Naive thymus-derived CD4-positive, alpha-beta T cell (primary cell): ENCODE measurements around the gene HACD4. TPM values are rescaled to one million over a fixed set of nuclear protein-coding genes. Genes with fewer than 3 reads are reported as not detected.

Experiments used
- ATAC-seq: fragments of 150-1000 bp; cut with Tn5 transposase; 2 replicates; pipeline ENCODE4 v1.10.0; 2021; ENCODE audit warnings: mild to moderate bottlenecking, moderate library complexity
- CTCF ChIA-PET: fragments of 350-600 bp; sonication (Branson Sonifier 250); formaldehyde crosslinking; loops from one replicate; lab custom pipeline; 2021; ENCODE audit warnings: antibody characterized with exemption; lab: Charles Lee
- POLR2A ChIA-PET: fragments of 350-600 bp; sonication (Branson Sonifier 250); formaldehyde crosslinking; loops from one replicate; lab custom pipeline; 2021; ENCODE audit warnings: antibody characterized with exemption, inconsistent platforms; lab: Charles Lee
- DNase-seq, 9 donors: peaks; one replicate each; pipeline versions ENCODE4 v3.0.0 to v3.0.0-alpha.2; 2020 to 2022; ENCODE audit warnings: mixed read lengths in 1 of 9
- H3K27ac ChIP-seq: one replicate; pipeline ENCODE4 v1.7.0; 2013; ENCODE audit warnings: mild to moderate bottlenecking, low read depth, low read length, moderate library complexity
- H3K27me3 ChIP-seq, 2 donors: one replicate each; pipeline ENCODE4 v1.7.0; 2013; ENCODE audit warnings: low read length in 2 of 2, mild to moderate bottlenecking in 2 of 2, moderate library complexity in 2 of 2; ENCODE audit not compliant: control insufficient read depth in 2 of 2, insufficient read depth in 2 of 2
- H3K36me3 ChIP-seq, 3 experiments: 1 replicate in 2 of 3; 2 replicates in 1 of 3; pipeline ENCODE4 v1.7.0; 2013; ENCODE audit warnings: low read length in 3 of 3, mild to moderate bottlenecking in 3 of 3, moderate library complexity in 1 of 3; ENCODE audit not compliant: insufficient read depth in 3 of 3, control insufficient read depth in 2 of 3
- H3K4me1 ChIP-seq, 2 donors: one replicate each; pipeline ENCODE4 v1.7.0; 2013; ENCODE audit warnings: low read length in 2 of 2, mild to moderate bottlenecking in 2 of 2, moderate library complexity in 1 of 2; ENCODE audit not compliant: control insufficient read depth in 2 of 2, insufficient read depth in 2 of 2
- H3K4me3 ChIP-seq: 2 replicates; pipeline ENCODE4 v1.7.0; 2013; ENCODE audit warnings: mild to moderate bottlenecking, low read length
- H3K9me3 ChIP-seq, 3 experiments: 1 replicate in 2 of 3; 2 replicates in 1 of 3; pipeline ENCODE4 v1.7.0; 2013; ENCODE audit warnings: low read length in 3 of 3; ENCODE audit not compliant: control insufficient read depth in 2 of 3
- H3K27ac Mint-ChIP-seq, 9 donors: one replicate each; pipeline ENCODE4 v1.8.0; 2020 to 2022; ENCODE audit warnings: mixed read lengths in 9 of 9, mild to moderate bottlenecking in 8 of 9, moderate library complexity in 5 of 9, inconsistent platforms in 2 of 9
- H3K27me3 Mint-ChIP-seq, 5 donors: one replicate each; pipeline ENCODE4 v1.8.0; 2021 to 2022; ENCODE audit warnings: mixed read lengths in 5 of 5, mild to moderate bottlenecking in 1 of 5
- H3K36me3 Mint-ChIP-seq, 5 donors: one replicate each; pipeline ENCODE4 v1.8.0; 2020 to 2022; ENCODE audit warnings: mixed read lengths in 5 of 5, mild to moderate bottlenecking in 3 of 5, inconsistent platforms in 1 of 5
- H3K4me1 Mint-ChIP-seq, 7 donors: one replicate each; pipeline ENCODE4 v1.8.0; 2020 to 2022; ENCODE audit warnings: mixed read lengths in 7 of 7, mild to moderate bottlenecking in 3 of 7, inconsistent platforms in 1 of 7
- H3K4me3 Mint-ChIP-seq, 10 donors: one replicate each; pipeline ENCODE4 v1.8.0; 2020 to 2022; ENCODE audit warnings: mild to moderate bottlenecking in 10 of 10, mixed read lengths in 10 of 10, moderate library complexity in 6 of 10, inconsistent platforms in 2 of 10
- H3K9me3 Mint-ChIP-seq, 11 donors: one replicate each; pipeline ENCODE4 v1.8.0; 2020 to 2022; ENCODE audit warnings: mixed read lengths in 11 of 11, mild to moderate bottlenecking in 4 of 11, inconsistent platforms in 1 of 11, moderate library complexity in 1 of 11
- intact Hi-C, 2 donors: fragments of 100-400 bp; cut with micrococcal nuclease; formaldehyde crosslinking; loops; one replicate each; pipeline ENCODE4 v1.15.1; 2023
- polyA plus RNA-seq, 2 donors: library from polyadenylated mRNA; unstranded; fragments of 300-500 nt; fragmentation: Illumina TruSeq; gene quantifications; one replicate each; pipeline ENCODE4 v1.2.3, GENCODE V29; 2021
- total RNA-seq, 6 experiments: library from RNA in 5 of 6; stranded (reverse) in 5 of 6; gene quantifications; 1 replicate in 5 of 6; 2 replicates in 1 of 6; pipeline ENCODE4 v1.2.3 and lab custom pipeline; 2021 to 2026

Gene HACD4
- total and polyA plus RNA-seq, 7 experiments from 2014 or later = 7.6 to 15.2 (median 13.4) TPM

- H3K27ac Mint-ChIP-seq = no peak overlapping the region
- H3K27me3 ChIP-seq = no peaks in the 10 kb centered on the region
- no peaks in the 10 kb centered on the region for H3K9me3 Mint-ChIP-seq
- intact Hi-C loops = no loop called here
- H3K27me3 Mint-ChIP-seq = peaks cover 0 to 25% (median 0%) of the 10 kb centered on the region in 5 donors
- H3K4me3 ChIP-seq = no peak overlapping the region
- H3K4me1 ChIP-seq = no peaks in the 10 kb centered on the region
- H3K4me3 Mint-ChIP-seq = no peak overlapping the region
- H3K36me3 ChIP-seq = no peaks in the 10 kb centered on the region
- no peaks in the 10 kb centered on the region for H3K9me3 ChIP-seq
- ChIA-PET CTCF (interaction anchor here (1.2 kb wide), 1 partner anchor 25 kb away, joined by 3 read pairs; no protein-coding TSS in a partner anchor), POLR2A (interaction anchor here (0.5 kb wide), 1 partner anchor 1686 kb away, joined by 3 read pairs; no protein-coding TSS in a partner anchor)
- H3K36me3 Mint-ChIP-seq = peaks cover 0 to 4% (median 0%) of the 10 kb centered on the region in 5 donors
- H3K27ac ChIP-seq = no peak overlapping the region
- peaks cover 0 to 6% (median 0%) of the 10 kb centered on the region in 7 donors for H3K4me1 Mint-ChIP-seq
- ATAC-seq = no peak
- no peak for DNase-seq
These were observed 39.5 kb upstream of the HACD4 start for GRCh38 chr9:21070906-21071305.

DNA sequence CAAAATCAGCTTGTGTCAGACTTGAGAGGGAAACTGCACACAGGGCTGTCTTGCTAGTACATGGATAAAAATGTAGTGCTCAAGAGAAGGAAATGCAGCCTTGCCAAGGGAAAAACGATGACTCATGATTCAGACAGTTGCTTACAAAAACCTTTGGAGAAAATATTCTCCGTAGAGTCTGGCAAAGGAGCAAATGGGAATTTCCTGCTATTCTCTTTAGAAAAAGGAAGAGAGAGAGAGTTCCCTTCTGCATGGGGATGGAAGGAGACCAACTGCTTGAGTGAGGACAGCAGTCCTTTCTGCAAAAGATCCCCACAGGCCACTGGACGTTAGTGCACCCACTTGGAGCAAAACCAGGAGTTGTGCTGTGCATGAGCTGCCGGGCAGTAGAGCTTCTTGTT is 38.7 kb upstream of the HACD4 start:
- Mint-ChIP-seq H3K4me3 (no peak overlapping the region), H3K27ac (no peak overlapping the region), H3K9me3 (no peaks in the 10 kb centered on the region), H3K4me1 (peaks cover 0 to 6% (median 0%) of the 10 kb centered on the region in 7 donors), H3K27me3 (peaks cover 0 to 22% (median 0%) of the 10 kb centered on the region in 5 donors), H3K36me3 (peaks cover 0 to 4% (median 0%) of the 10 kb centered on the region in 5 donors)
- Histone ChIP-seq H3K36me3 (no peaks in the 10 kb centered on the region), H3K4me1 (no peaks in the 10 kb centered on the region), H3K27ac (no peak overlapping the region), H3K4me3 (no peak overlapping the region), H3K27me3 (no peaks in the 10 kb centered on the region), H3K9me3 (no peaks in the 10 kb centered on the region)
- CTCF ChIA-PET = interaction anchor here (1.2 kb wide), 1 partner anchor 26 kb away, joined by 3 read pairs; no protein-coding TSS in a partner anchor
- no peak for DNase-seq
- no peak for ATAC-seq
- POLR2A ChIA-PET = interaction anchor here (0.5 kb wide), 1 partner anchor 1685 kb away, joined by 3 read pairs; no protein-coding TSS in a partner anchor
- intact Hi-C loops = no loop called here

- Histone ChIP-seq H3K4me3 (no peak overlapping the region), H3K4me1 (peaks cover 8 to 12% of the 10 kb centered on the region in 2 donors), H3K27me3 (no peaks in the 10 kb centered on the region), H3K27ac (no peak overlapping the region), H3K36me3 (no peaks in the 10 kb centered on the region), H3K9me3 (no peaks in the 10 kb centered on the region)
- peaks cover 0 to 7% (median 3%) of the 10 kb centered on the region in 5 donors for H3K36me3 Mint-ChIP-seq
- H3K4me1 Mint-ChIP-seq = peaks cover 14 to 26% (median 24%) of the 10 kb centered on the region in 7 donors
- H3K9me3 Mint-ChIP-seq = peaks cover 0 to 7% (median 0%) of the 10 kb centered on the region in 11 donors
- H3K27ac Mint-ChIP-seq = peak overlapping the region in 8 of 9 donors; percentile 1 to 83 (median 54)
- POLR2A ChIA-PET = interaction anchor here (0.8 kb wide), 1 partner anchor 14 kb away, joined by 3 read pairs; no protein-coding TSS in a partner anchor
- DNase-seq (peak in 5 of 9 donors; percentile 19 to 29 (median 25)), ATAC-seq (no peak)
- intact Hi-C loops = loop anchor here in 1 of 2 donors (2.0 kb wide), 1 partner anchor 30 kb away; the partner anchor contains the start of gene HACD4
- CTCF ChIA-PET = interaction anchor here (0.6 to 0.9 kb wide), 4 partner anchors 86 to 967 kb away, joined by 3 to 5 read pairs (median 4); no protein-coding TSS in a partner anchor
- H3K4me3 Mint-ChIP-seq = peak overlapping the region in 8 of 10 donors; percentile 3 to 74 (median 24)
- H3K27me3 Mint-ChIP-seq = peaks cover 0 to 3% (median 0%) of the 10 kb centered on the region in 5 donors
These were observed 29.6 kb upstream of the HACD4 start for GRCh38 chr9:21060919-21061561.

- DNase-seq = no peak
- CTCF ChIA-PET = no interaction called here
- Histone ChIP-seq H3K27ac (no peak overlapping the region), H3K4me1 (peaks cover 8 to 12% of the 10 kb centered on the region in 2 donors), H3K4me3 (no peak overlapping the region), H3K36me3 (no peaks in the 10 kb centered on the region), H3K27me3 (no peaks in the 10 kb centered on the region), H3K9me3 (no peaks in the 10 kb centered on the region)
- Mint-ChIP-seq H3K4me3 (no peak overlapping the region), H3K36me3 (peaks cover 0 to 9% (median 6%) of the 10 kb centered on the region in 5 donors), H3K27ac (no peak overlapping the region), H3K27me3 (no peaks in the 10 kb centered on the region), H3K4me1 (peaks cover 16 to 27% (median 23%) of the 10 kb centered on the region in 7 donors), H3K9me3 (peaks cover 0 to 6% (median 0%) of the 10 kb centered on the region in 11 donors)
- intact Hi-C loops = no loop called here
- ATAC-seq = no peak
- POLR2A ChIA-PET = interaction anchor here (1.0 kb wide), 1 partner anchor 10 kb away, joined by 3 read pairs; no protein-coding TSS in a partner anchor
These were observed 25.5 kb upstream of the HACD4 start for GRCh38 chr9:21056931-21057330.

DNA sequence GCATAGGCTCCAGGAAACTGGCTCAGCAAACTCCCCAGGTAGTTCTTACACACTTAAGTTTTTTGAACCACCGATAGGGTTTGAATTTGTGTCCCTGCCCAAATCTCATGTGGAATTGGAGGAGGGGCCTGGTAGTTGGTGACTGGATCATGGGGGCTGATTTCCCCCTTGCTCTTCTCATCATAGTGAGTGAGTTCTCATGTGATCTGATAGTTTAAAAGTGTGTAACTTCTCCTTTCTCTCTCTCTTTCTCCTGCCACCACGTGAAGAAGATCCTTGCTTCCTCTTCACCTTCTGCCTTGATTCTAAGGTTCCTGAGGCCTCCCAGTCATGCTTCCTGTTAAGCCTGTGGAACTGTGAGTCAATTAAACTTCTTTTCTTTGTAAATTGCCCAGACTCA is 22.4 kb upstream of the HACD4 start:
- H3K4me1 Mint-ChIP-seq = peaks cover 0 to 6% (median 0%) of the 10 kb centered on the region in 7 donors
- H3K9me3 ChIP-seq = no peaks in the 10 kb centered on the region
- POLR2A ChIA-PET = no interaction called here
- CTCF ChIA-PET = no interaction called here
- H3K27me3 Mint-ChIP-seq = peaks cover 0 to 7% (median 0%) of the 10 kb centered on the region in 5 donors
- peak overlapping the region in 1 of 9 donors; percentile 16 for H3K27ac Mint-ChIP-seq
- DNase-seq = no peak
- no peak overlapping the region for H3K4me3 ChIP-seq
- H3K9me3 Mint-ChIP-seq = peaks cover 0 to 6% (median 0%) of the 10 kb centered on the region in 11 donors
- peaks cover 3 to 6% (median 5%) of the 10 kb centered on the region in 5 donors for H3K36me3 Mint-ChIP-seq
- ATAC-seq = no peak
- H3K27ac ChIP-seq = no peak overlapping the region
- H3K27me3 ChIP-seq = no peaks in the 10 kb centered on the region
- intact Hi-C loops = no loop called here
- H3K4me3 Mint-ChIP-seq = no peak overlapping the region
- no peaks in the 10 kb centered on the region for H3K36me3 ChIP-seq
- no peaks in the 10 kb centered on the region for H3K4me1 ChIP-seq

DNA sequence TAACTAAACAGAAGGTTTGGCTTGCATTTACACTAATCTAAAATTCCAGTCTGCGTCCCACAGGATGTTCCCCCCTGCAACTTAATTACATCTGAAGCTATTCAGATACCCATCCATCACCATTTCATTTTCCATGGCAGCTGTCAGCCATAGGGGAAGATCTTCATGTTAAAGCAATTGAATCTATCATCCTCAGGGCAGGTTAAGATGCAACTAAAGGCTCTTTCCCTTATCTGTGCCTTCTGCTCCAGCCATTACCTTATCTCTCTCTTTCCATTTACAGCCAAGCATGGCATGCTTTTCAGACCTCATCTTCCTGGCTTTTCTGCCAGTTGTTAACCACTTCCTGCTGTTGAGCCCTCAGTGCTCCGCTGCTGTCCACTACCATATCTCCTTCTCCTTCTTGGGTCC is 15.8 kb upstream of the HACD4 start:
- CTCF ChIA-PET = interaction anchor here (0.6 kb wide), 1 partner anchor 938 kb away, joined by 3 read pairs; no protein-coding TSS in a partner anchor

More for the DNA sequence above, 15.8 kb upstream of the HACD4 start:
- DNase-seq (no peak), ATAC-seq (no peak)
- H3K27me3 Mint-ChIP-seq = peaks cover 0 to 11% (median 0%) of the 10 kb centered on the region in 5 donors
- intact Hi-C loops = no loop called here
- peaks cover 0 to 2% (median 0%) of the 10 kb centered on the region in 11 donors for H3K9me3 Mint-ChIP-seq
- H3K27ac Mint-ChIP-seq = no peak overlapping the region
- H3K36me3 ChIP-seq = no peaks in the 10 kb centered on the region
- H3K4me1 ChIP-seq = no peaks in the 10 kb centered on the region
- peaks cover 0 to 4% (median 0%) of the 10 kb centered on the region in 5 donors for H3K36me3 Mint-ChIP-seq
- H3K9me3 ChIP-seq = no peaks in the 10 kb centered on the region
- no peak overlapping the region for H3K27ac ChIP-seq
- H3K27me3 ChIP-seq = no peaks in the 10 kb centered on the region
- H3K4me3 ChIP-seq = no peak overlapping the region
- H3K4me1 Mint-ChIP-seq = peaks cover 0 to 6% (median 0%) of the 10 kb centered on the region in 7 donors
- POLR2A ChIA-PET = interaction anchor here (0.7 to 0.9 kb wide), 3 partner anchors 10 to 46 kb away, joined by 3 read pairs; no protein-coding TSS in a partner anchor
- H3K4me3 Mint-ChIP-seq = no peak overlapping the region
